ENCODE data around the gene DCUN1D1.

DCUN1D1 gene

DNA sequence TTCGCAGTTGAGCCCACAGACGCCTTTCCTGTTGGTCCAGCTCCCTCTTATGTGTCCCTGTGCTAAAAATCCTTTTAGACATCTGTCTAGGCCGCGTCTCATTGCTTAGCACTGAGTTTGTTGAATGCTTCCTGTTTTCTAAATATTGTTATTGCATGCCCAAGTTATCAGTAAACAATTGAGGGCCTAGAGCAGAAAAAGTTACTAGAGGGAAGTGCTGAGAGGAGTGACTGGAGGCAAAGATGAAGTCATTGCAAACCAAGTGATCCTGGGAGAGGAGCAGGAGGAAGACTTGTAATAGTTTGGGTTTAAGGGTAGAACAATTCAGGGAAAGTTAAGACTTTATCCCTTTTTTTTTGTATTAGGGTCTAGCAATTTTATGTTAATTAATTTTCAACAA is 88.1 kb downstream of the DCUN1D1 start:
- no peaks in the 10 kb centered on the region for H3K9me3 ChIP-seq (ENCODE audit: control insufficient read depth, insufficient read depth, low read depth, low read length)
- H3K36me3 ChIP-seq (ENCODE audit: control insufficient read depth, insufficient read depth, low read length), result 0 out of 2 replicates have a peak, but pooled peaks cover 2% of the 10 kb centered on the region
- H3K27me3 ChIP-seq (ENCODE audit: control insufficient read depth, insufficient read depth, low read length), result no peaks in the 10 kb centered on the region
- no peaks in the 10 kb centered on the region for H3K4me1 ChIP-seq (ENCODE audit: control insufficient read depth, insufficient read depth, low read length)
- no peak overlapping the region for H3K4me3 ChIP-seq (ENCODE audit: low read depth, low read length)
- no peak overlapping the region for H3K27ac ChIP-seq (ENCODE audit: low read depth, low read length)
- no peak overlapping the region for H3K9ac ChIP-seq (ENCODE audit: low read length)

- Histone ChIP-seq H3K27me3 (ENCODE audit: control insufficient read depth, insufficient read depth, low read length) (no peaks in the 10 kb centered on the region), H3K9ac (ENCODE audit: low read length) (no peak overlapping the region), H3K9me3 (ENCODE audit: control insufficient read depth, insufficient read depth, low read depth, low read length) (no peaks in the 10 kb centered on the region), H3K36me3 (ENCODE audit: control insufficient read depth, insufficient read depth, low read length) (0 out of 2 replicates have a peak, but pooled peaks cover 2% of the 10 kb centered on the region), H3K27ac (ENCODE audit: low read depth, low read length) (no peak overlapping the region), H3K4me1 (ENCODE audit: control insufficient read depth, insufficient read depth, low read length) (no peaks in the 10 kb centered on the region), H3K4me3 (ENCODE audit: low read depth, low read length) (no peak overlapping the region)
Measured at GRCh38 chr3:182891364-182891763, 89.0 kb downstream of the DCUN1D1 start.

DNA sequence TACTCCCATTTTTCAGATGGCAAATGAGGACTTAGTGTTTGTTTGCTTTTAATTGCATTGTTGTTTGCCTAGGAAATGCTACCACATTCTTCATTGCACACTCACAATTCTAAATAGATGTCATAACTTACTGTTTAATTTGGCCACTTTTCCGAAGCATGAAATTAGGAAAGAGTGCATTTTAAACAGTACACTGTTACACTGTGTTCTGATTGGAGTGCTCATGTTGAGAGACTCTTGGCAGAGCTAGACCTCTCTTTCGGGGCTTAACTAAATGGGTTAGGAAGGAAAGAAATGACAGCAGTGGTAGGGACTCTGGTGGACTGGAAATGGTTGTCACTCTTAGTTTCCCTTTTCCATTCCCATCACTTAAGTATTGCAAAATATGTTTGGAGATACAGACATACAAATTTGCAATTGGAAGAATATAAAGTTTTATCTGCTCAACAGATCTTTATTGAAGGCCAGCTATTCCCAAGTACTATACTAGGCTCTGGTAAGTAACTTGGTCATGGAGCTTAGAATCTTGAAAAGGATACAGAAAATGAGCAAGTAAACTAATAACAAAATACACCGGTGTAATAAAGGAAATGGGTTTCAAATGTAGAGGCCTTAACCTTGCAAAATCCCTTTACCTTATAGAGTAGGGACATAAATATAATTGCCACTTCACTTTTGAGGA is 90.2 kb downstream of the DCUN1D1 start:
- Histone ChIP-seq H3K4me1 (ENCODE audit: control insufficient read depth, insufficient read depth, low read length) (no peaks in the 10 kb centered on the region), H3K9ac (ENCODE audit: low read length) (no peak overlapping the region), H3K4me3 (ENCODE audit: low read depth, low read length) (no peak overlapping the region), H3K36me3 (ENCODE audit: control insufficient read depth, insufficient read depth, low read length) (0 out of 2 replicates have a peak, but pooled peaks cover 2% of the 10 kb centered on the region), H3K27ac (ENCODE audit: low read depth, low read length) (no peak overlapping the region), H3K27me3 (ENCODE audit: control insufficient read depth, insufficient read depth, low read length) (no peaks in the 10 kb centered on the region), H3K9me3 (ENCODE audit: control insufficient read depth, insufficient read depth, low read depth, low read length) (no peaks in the 10 kb centered on the region)
